LHCN-M2 (cell line): Measurements from ENCODE around the gene FBLL1. TPM values are rescaled to one million over a fixed set of nuclear protein-coding genes. Genes with fewer than 3 reads are reported as not detected.
A peak's percentile ranks its signal among the peaks of the same experiment; 100 is the strongest.
"Not testable (repeated sequence)": the region's sequence is repeated elsewhere in the genome, so short reads cannot be mapped to it uniquely, and the experiment has no call there.

Source experiments
- DNase-seq: peaks from one replicate; pipeline ENCODE4 v3.0.0-alpha.2; 2012; ENCODE audit warnings: low read depth
- total RNA-seq: library from RNA; depleted of rRNA; stranded (reverse); fragments of >200 nt; gene quantifications from 2 replicates; pipeline ENCODE4 v1.2.3, GENCODE V29; 2014; rRNA removed

The FBLL1 gene
- total RNA-seq, 1 experiment from 2014 or later = 0.52 TPM

GRCh38 chr5:168552146-168552545, 23.0 kb downstream of the FBLL1 start:
- DNase-seq = peak; percentile 72

- DNase-seq = no peak
These were observed 24.4 kb downstream of the FBLL1 start for GRCh38 chr5:168553377-168554130.

GRCh38 chr5:168557389-168557788, 28.3 kb downstream of the FBLL1 start:
- no peak for DNase-seq

- DNase-seq = no peak
These were observed 33.2 kb downstream of the FBLL1 start for GRCh38 chr5:168562279-168562678.

GRCh38 chr5:168563959-168564358, 34.9 kb downstream of the FBLL1 start:
- DNase-seq = no peak

- no peak for DNase-seq
These were observed 39.6 kb downstream of the FBLL1 start for GRCh38 chr5:168568738-168569137.

GRCh38 chr5:168570490-168571328, 41.6 kb downstream of the FBLL1 start:
- no peak for DNase-seq

GRCh38 chr5:168573663-168574062, 44.6 kb downstream of the FBLL1 start:
- DNase-seq = not testable (repeated sequence)

- not testable (repeated sequence) for DNase-seq
These were observed 45.1 kb downstream of the FBLL1 start for GRCh38 chr5:168574156-168574555.

- no peak for DNase-seq
These were observed 46.6 kb downstream of the FBLL1 start for GRCh38 chr5:168575391-168576372.

GRCh38 chr5:168578006-168578405, 48.9 kb downstream of the FBLL1 start:
- peak; percentile 31 for DNase-seq

- DNase-seq = peak; percentile 63
These were observed 49.7 kb downstream of the FBLL1 start, which contains the start of gene PANK3 for GRCh38 chr5:168578538-168579487. TSS of gene PANK3 (minus strand) at chr5:168579368. CDS start at chr5:168579283, 85 bp downstream.

GRCh38 chr5:168579488-168580226, 50.6 kb downstream of the FBLL1 start:
- peak; percentile 99 for DNase-seq

- peak; percentile 24 for DNase-seq
These were observed 51.1 kb downstream of the FBLL1 start for GRCh38 chr5:168580227-168580508.

Other genes with a start within 250 kb of the FBLL1 start
- 0.29 and 0.96 TPM in 2 replicates for gene WWC1, start 237.7 kb upstream of the FBLL1 start, total RNA-seq
- 175 and 234 TPM in 2 replicates for gene RARS1, start 42.8 kb upstream of the FBLL1 start, total RNA-seq
- gene PANK3, start 50.1 kb downstream of the FBLL1 start, total RNA-seq = 37.9 and 39.1 TPM in 2 replicates